ENCODE data around the gene CAPS2. TPM values are rescaled to one million over a fixed set of nuclear protein-coding genes. Genes with fewer than 3 reads are reported as not detected.

CAPS2 gene
- polyA plus RNA-seq, 1 donor (not counting 4 experiments of a cell fraction or from before 2014, with no cell fraction given), result 2.2 TPM

GRCh38 chr12:75294336-75294735, 35.8 kb downstream of the CAPS2 start:
- dilution Hi-C loops (cut with MboI; ENCODE audit: extremely low pct_ligation_motif_present, low sequenced_read_pairs), result no loop called here
- H3K4me3 ChIP-seq (ENCODE audit: control insufficient read depth in 2 of 3, extremely low read depth in 1 of 3, insufficient read depth in 2 of 3, low read depth in 1 of 3, low read length in 3 of 3), result no peak overlapping the region
- no peaks in the 10 kb centered on the region for H3K79me2 ChIP-seq (ENCODE audit: control insufficient read depth, insufficient read depth, low read length)
- H3K36me3 ChIP-seq (ENCODE audit: control insufficient read depth in 2 of 2, extremely low read depth in 1 of 2, insufficient read depth in 2 of 2, low read length in 2 of 2), result no peaks in the 10 kb centered on the region
- H3K9me3 ChIP-seq (ENCODE audit: control insufficient read depth, low read depth, low read length), result no peaks in the 10 kb centered on the region
- no peak overlapping the region for H2AFZ ChIP-seq (ENCODE audit: control insufficient read depth, low read length)
- no peak overlapping the region for H3K9ac ChIP-seq (ENCODE audit: control insufficient read depth, extremely low read depth, insufficient read depth, low read length)
- H4K20me1 ChIP-seq (ENCODE audit: control insufficient read depth, extremely low read depth, insufficient read depth, low read length), result no peaks in the 10 kb centered on the region
- no peaks in the 10 kb centered on the region for H3K4me1 ChIP-seq (ENCODE audit: control insufficient read depth, extremely low read depth, insufficient read depth, low read length)
- H3K27me3 ChIP-seq (ENCODE audit: control insufficient read depth, extremely low read depth, insufficient read depth, low read length), result no peaks in the 10 kb centered on the region
- no peaks in the 10 kb centered on the region for H3K9me1 ChIP-seq (ENCODE audit: control insufficient read depth, extremely low read depth, insufficient read depth, low read length)
- FAIRE-seq (no peak), DNase-seq (ENCODE audit: low read depth, low spot score) (no peak)
- H3K27ac ChIP-seq (ENCODE audit: control insufficient read depth, insufficient read depth, low read length), result no peak overlapping the region
- no peak for TF ChIP-seq EZH2 (IDR thresholded peaks at IDR 0.05; ENCODE audit: low read length)
- TF ChIP-seq, protein P1, sequence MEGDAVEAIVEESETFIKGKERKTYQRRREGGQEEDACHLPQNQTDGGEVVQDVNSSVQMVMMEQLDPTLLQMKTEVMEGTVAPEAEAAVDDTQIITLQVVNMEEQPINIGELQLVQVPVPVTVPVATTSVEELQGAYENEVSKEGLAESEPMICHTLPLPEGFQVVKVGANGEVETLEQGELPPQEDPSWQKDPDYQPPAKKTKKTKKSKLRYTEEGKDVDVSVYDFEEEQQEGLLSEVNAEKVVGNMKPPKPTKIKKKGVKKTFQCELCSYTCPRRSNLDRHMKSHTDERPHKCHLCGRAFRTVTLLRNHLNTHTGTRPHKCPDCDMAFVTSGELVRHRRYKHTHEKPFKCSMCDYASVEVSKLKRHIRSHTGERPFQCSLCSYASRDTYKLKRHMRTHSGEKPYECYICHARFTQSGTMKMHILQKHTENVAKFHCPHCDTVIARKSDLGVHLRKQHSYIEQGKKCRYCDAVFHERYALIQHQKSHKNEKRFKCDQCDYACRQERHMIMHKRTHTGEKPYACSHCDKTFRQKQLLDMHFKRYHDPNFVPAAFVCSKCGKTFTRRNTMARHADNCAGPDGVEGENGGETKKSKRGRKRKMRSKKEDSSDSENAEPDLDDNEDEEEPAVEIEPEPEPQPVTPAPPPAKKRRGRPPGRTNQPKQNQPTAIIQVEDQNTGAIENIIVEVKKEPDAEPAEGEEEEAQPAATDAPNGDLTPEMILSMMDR (optimal IDR thresholded peaks at IDR 0.05 in 1 of 3, IDR thresholded peaks at IDR 0.05 in 1 of 3, conservative IDR thresholded peaks at IDR 0.05 in 1 of 3; ENCODE audit: extremely low read depth in 1 of 3, insufficient read depth in 2 of 3, low read length in 3 of 3), result no peak
- H3K4me2 ChIP-seq (ENCODE audit: control insufficient read depth, extremely low read depth, insufficient read depth, low read depth, low read length), result no peak overlapping the region

- Histone ChIP-seq H3K9me3 (ENCODE audit: control insufficient read depth, low read depth, low read length) (no peaks in the 10 kb centered on the region), H3K27me3 (ENCODE audit: control insufficient read depth, extremely low read depth, insufficient read depth, low read length) (no peaks in the 10 kb centered on the region), H3K4me1 (ENCODE audit: control insufficient read depth, extremely low read depth, insufficient read depth, low read length) (no peaks in the 10 kb centered on the region), H3K9ac (ENCODE audit: control insufficient read depth, extremely low read depth, insufficient read depth, low read length) (no peak overlapping the region), H3K9me1 (ENCODE audit: control insufficient read depth, extremely low read depth, insufficient read depth, low read length) (no peaks in the 10 kb centered on the region), H3K36me3 (ENCODE audit: control insufficient read depth in 2 of 2, extremely low read depth in 1 of 2, insufficient read depth in 2 of 2, low read length in 2 of 2) (no peaks in the 10 kb centered on the region), H3K27ac (ENCODE audit: control insufficient read depth, insufficient read depth, low read length) (no peak overlapping the region), H3K4me3 (ENCODE audit: control insufficient read depth in 2 of 3, extremely low read depth in 1 of 3, insufficient read depth in 2 of 3, low read depth in 1 of 3, low read length in 3 of 3) (no peak overlapping the region), H3K79me2 (ENCODE audit: control insufficient read depth, insufficient read depth, low read length) (no peaks in the 10 kb centered on the region), H4K20me1 (ENCODE audit: control insufficient read depth, extremely low read depth, insufficient read depth, low read length) (no peaks in the 10 kb centered on the region), H3K4me2 (ENCODE audit: control insufficient read depth, extremely low read depth, insufficient read depth, low read depth, low read length) (no peak overlapping the region), H2AFZ (ENCODE audit: control insufficient read depth, low read length) (no peak overlapping the region)
- no peak for TF ChIP-seq EZH2 (IDR thresholded peaks at IDR 0.05; ENCODE audit: low read length)
- TF ChIP-seq, protein P1 (optimal IDR thresholded peaks at IDR 0.05 in 1 of 3, IDR thresholded peaks at IDR 0.05 in 1 of 3, conservative IDR thresholded peaks at IDR 0.05 in 1 of 3; ENCODE audit: extremely low read depth in 1 of 3, insufficient read depth in 2 of 3, low read length in 3 of 3), result no peak
- dilution Hi-C loops (cut with MboI; ENCODE audit: extremely low pct_ligation_motif_present, low sequenced_read_pairs), result no loop called here
- FAIRE-seq, result no peak
- no peak for DNase-seq (ENCODE audit: low read depth, low spot score)
These were observed 39.1 kb downstream of the CAPS2 start for GRCh38 chr12:75291014-75291413.
